MM.1S (cell line): ENCODE results near the gene ATM.

ENCODE experiments used
- CTCF ChIP-seq: fragments of 300-600 bp; sonication (generic); IDR thresholded peaks from 2 replicates; pipeline ENCODE4 v1.5.1; 2016; ENCODE audit warnings: antibody characterized with exemption, low read length, mixed read lengths
- EZH2 ChIP-seq: fragments of 300-600 bp; sonication (generic); optimal IDR thresholded peaks from 2 replicates; pipeline ENCODE3; 2017; ENCODE audit warnings: low read depth, mild to moderate bottlenecking, antibody characterized with exemption, low read length, mixed read lengths
- EZH2phosphoT487 ChIP-seq: fragments of 300-600 bp; sonication (generic); IDR thresholded peaks from 2 replicates; pipeline ENCODE4 v1.6.1; 2018; ENCODE audit warnings: antibody characterized with exemption, low read length

GRCh38 chr11:108343714-108344113 lies 120.8 kb downstream of the ATM start:
- TF ChIP-seq CTCF = no peak
- TF ChIP-seq EZH2 = no peak
- TF ChIP-seq EZH2phosphoT487 = no peak
